Kidney (tissue), 14 donors: ENCODE results near the gene GPR151. TPM values are rescaled to one million over a fixed set of nuclear protein-coding genes. Genes with fewer than 3 reads are reported as not detected.

Source experiments
- DNase-seq, 5 donors: peaks; one replicate each; pipeline ENCODE4 v3.0.0-alpha.2; 2013 to 2020
- FAIRE-seq: peaks from 2 replicates; lab custom pipeline; 2012; peaks lifted over from hg19 to GRCh38; lab: Jason Lieb, UNC
- H3K27ac ChIP-seq, 2 donors: one replicate each; pipeline ENCODE4 v1.7.0; 2013; ENCODE audit warnings: low read depth in 2 of 2, low read length in 2 of 2, inconsistent platforms in 1 of 2
- H3K27me3 ChIP-seq: one replicate; pipeline ENCODE4 v1.7.1; 2013; ENCODE audit warnings: low read length, inconsistent platforms; ENCODE audit not compliant: control insufficient read depth, insufficient read depth
- H3K36me3 ChIP-seq, 3 donors: one replicate each; pipeline versions ENCODE4 v1.7.0 to v1.7.1; 2013; ENCODE audit warnings: low read length in 3 of 3, control low read depth in 1 of 3, inconsistent platforms in 1 of 3; ENCODE audit not compliant: insufficient read depth in 3 of 3, control insufficient read depth in 2 of 3
- H3K4me1 ChIP-seq, 3 donors: one replicate each; pipeline versions ENCODE4 v1.7.0 to v1.7.1; 2013; ENCODE audit warnings: low read length in 3 of 3, inconsistent platforms in 1 of 3, low read depth in 1 of 3; ENCODE audit not compliant: control insufficient read depth in 2 of 3, insufficient read depth in 2 of 3
- H3K4me3 ChIP-seq, 3 donors: one replicate each; pipeline versions ENCODE4 v1.7.0 to v1.8.1; 2013; ENCODE audit warnings: low read length in 3 of 3, control low read depth in 1 of 3, inconsistent platforms in 1 of 3
- H3K9ac ChIP-seq, 3 donors: one replicate each; pipeline versions ENCODE4 v1.7.0 to v1.7.1; 2013; ENCODE audit warnings: low read length in 3 of 3, control low read depth in 1 of 3, inconsistent platforms in 1 of 3
- H3K9me3 ChIP-seq, 3 donors: one replicate each; pipeline versions ENCODE4 v1.7.0 to v1.7.1; 2013; ENCODE audit warnings: low read length in 3 of 3, control low read depth in 1 of 3, inconsistent platforms in 1 of 3; ENCODE audit not compliant: control insufficient read depth in 2 of 3, insufficient read depth in 1 of 3
- CTCF ChIP-seq: IDR thresholded peaks from 3 replicates; pipeline ENCODE4 v1.5.1; 2012; ENCODE audit warnings: mild to moderate bottlenecking, moderate library complexity, borderline replicate concordance; ENCODE audit not compliant: insufficient read depth; ENCODE audit errors: extremely low read depth
- intact Hi-C: fragments of 100-400 bp; cut with DNase I; formaldehyde crosslinking; loops from one replicate; pipeline ENCODE4 v1.11.1; 2022
- polyA plus RNA-seq: library from polyadenylated mRNA; stranded (reverse); fragments of 350-450 nt; fragmentation: Illumina TruSeq; extraction: RNeasy Lipid Tissue Mini Kit (QIAGEN cat#74804); gene quantifications from one replicate; pipeline ENCODE4 v1.2.3, GENCODE V29; 2014; ENCODE audit warnings: low read depth, low replicate concordance; ENCODE audit not compliant: insufficient read depth
- total RNA-seq: library from RNA; stranded (reverse); fragmentation: NEBNext Ultra II Directional; extraction: Animal tissue kit (Norgen Biotek cat#: 25700); gene quantifications from one replicate; pipeline ENCODE4 v1.2.1, GENCODE V29; 2021
- donor health status: control.
- donor health status: control.
- donor health status: control.
- donor health status: control.
- donor health status: control.
- donor health status: DM: yes; HTN: yes; CAD: no.
- donor health status: Normal renal cell carcinoma (clear cell type).

Gene GPR151
- total and polyA plus RNA-seq, 2 donors from 2014 or later: not detected

- Histone ChIP-seq H3K36me3 (peaks cover 1 to 6% (median 5%) of the 10 kb centered on the region in 3 donors), H3K4me1 (no peaks in the 10 kb centered on the region), H3K27ac (no peak overlapping the region), H3K27me3 (no peaks in the 10 kb centered on the region), H3K4me3 (no peak overlapping the region), H3K9me3 (no peaks in the 10 kb centered on the region), H3K9ac (no peak overlapping the region)
- intact Hi-C loops: no loop called here
- DNase-seq: no peak
- no peak for TF ChIP-seq CTCF
- no peak for FAIRE-seq
Measured at GRCh38 chr5:146515473-146516150, 378 bp downstream of the GPR151 start.

GRCh38 chr5:146514575-146514974, 1.4 kb downstream of the GPR151 start:
- DNase-seq: no peak
- Histone ChIP-seq H3K36me3 (peaks cover 3 to 15% (median 8%) of the 10 kb centered on the region in 3 donors), H3K27ac (no peak overlapping the region), H3K4me1 (no peaks in the 10 kb centered on the region), H3K4me3 (no peak overlapping the region), H3K9me3 (no peaks in the 10 kb centered on the region), H3K27me3 (no peaks in the 10 kb centered on the region), H3K9ac (no peak overlapping the region)
- TF ChIP-seq CTCF: no peak
- intact Hi-C loops: no loop called here
- no peak for FAIRE-seq

- Histone ChIP-seq H3K4me3 (no peak overlapping the region), H3K9me3 (no peaks in the 10 kb centered on the region), H3K36me3 (peaks cover 3 to 16% (median 8%) of the 10 kb centered on the region in 3 donors), H3K4me1 (no peaks in the 10 kb centered on the region), H3K27me3 (no peaks in the 10 kb centered on the region), H3K27ac (no peak overlapping the region), H3K9ac (no peak overlapping the region)
- DNase-seq (no peak), FAIRE-seq (no peak)
- no peak for TF ChIP-seq CTCF
- intact Hi-C loops: no loop called here
Measured at GRCh38 chr5:146513462-146513861, 2.5 kb downstream of the GPR151 start.
